Measurements from ENCODE around the gene MPV17.

GRCh38 chr2:27305516-27305915, 17.4 kb downstream of the MPV17 start:
- TF ChIP-seq TAF1 (IDR thresholded peaks at IDR 0.05; ENCODE audit: borderline replicate concordance, low read depth, low read length) (no peak), POLR2A (IDR thresholded peaks at IDR 0.05; ENCODE audit: low read depth, low read length) (no peak)
